ENCODE results near the gene ACOXL.

- no peak for TF ChIP-seq CTCF (conservative IDR thresholded peaks at IDR 0.05 in 1 of 2, IDR thresholded peaks at IDR 0.05 in 1 of 2; ENCODE audit: extremely low read depth in 1 of 2, insufficient read depth in 1 of 2, low read depth in 1 of 2, low read length in 2 of 2)
- TF ChIP-seq EZH2 (IDR thresholded peaks at IDR 0.05; ENCODE audit: borderline replicate concordance, low read length), result no peak
Measured at GRCh38 chr2:110999626-111000025, 267.3 kb downstream of the ACOXL start.

Measured in mammary epithelial cell (primary cell).